Mammary epithelial cell (primary cell): Measurements from ENCODE around the gene KRT39.

Experiments used
- CTCF ChIP-seq, 2 donors: IDR thresholded peaks in 1 of 2; conservative IDR thresholded peaks in 1 of 2; 2 replicates each; pipeline ENCODE4 v1.5.1; 2011 to 2012; ENCODE audit warnings: inconsistent platforms in 2 of 2, low read length in 2 of 2, mild to moderate bottlenecking in 2 of 2, control low read depth in 1 of 2, low read depth in 1 of 2; ENCODE audit not compliant: insufficient read depth in 1 of 2; ENCODE audit errors: extremely low read depth in 1 of 2
- EZH2 ChIP-seq: IDR thresholded peaks from 2 replicates; pipeline ENCODE4 v1.6.1; 2012; ENCODE audit warnings: low read length, inconsistent platforms, borderline replicate concordance

- TF ChIP-seq CTCF (conservative IDR thresholded peaks at IDR 0.05 in 1 of 2, IDR thresholded peaks at IDR 0.05 in 1 of 2; ENCODE audit: extremely low read depth in 1 of 2, insufficient read depth in 1 of 2, low read depth in 1 of 2, low read length in 2 of 2) (no peak), EZH2 (no peak)
These were observed 42.1 kb upstream of the KRT39 start, which contains the start of gene KRTAP3-1 for GRCh38 chr17:41008811-41009210.
